GM21723 (cell line): Measurements from ENCODE around the gene GRN.
A peak's percentile ranks its signal among the peaks of the same experiment; 100 is the strongest.
"Not testable (repeated sequence)": the region's sequence is repeated elsewhere in the genome, so short reads cannot be mapped to it uniquely, and the experiment has no call there.

Experiments
- ATAC-seq: cut with Tn5 transposase; IDR thresholded peaks from one replicate; pipeline ENCODE4 v1.9.1; 2021; ENCODE audit warnings: mild to moderate bottlenecking, moderate library complexity; ENCODE audit not compliant: unreplicated experiment

The GRN gene

GRCh38 chr17:44321246-44322120 is 23.6 kb upstream of the GRN start:
- no peak for ATAC-seq

- ATAC-seq, result no peak
Measured at GRCh38 chr17:44322236-44322895, 22.7 kb upstream of the GRN start.

- no peak for ATAC-seq
Measured at GRCh38 chr17:44323359-44324091, 21.6 kb upstream of the GRN start.

- peak; percentile 4 for ATAC-seq
Measured at GRCh38 chr17:44324092-44324570, 21.0 kb upstream of the GRN start.

- ATAC-seq, result peak; percentile 63
Measured at GRCh38 chr17:44324571-44325275, 20.4 kb upstream of the GRN start, which contains the start of gene SLC25A39. Gene SLC25A39 (minus strand): TSS chr17:44324823. CDS start chr17:44323562, 1,261 bp downstream.

GRCh38 chr17:44326861-44327444 is 18.1 kb upstream of the GRN start:
- peak; percentile 39 for ATAC-seq

GRCh38 chr17:44327715-44328449 is 17.2 kb upstream of the GRN start:
- ATAC-seq, result no peak

- not testable (repeated sequence) for ATAC-seq
Measured at GRCh38 chr17:44329516-44329915, 15.6 kb upstream of the GRN start.

GRCh38 chr17:44330263-44330662 is 14.8 kb upstream of the GRN start:
- not testable (repeated sequence) for ATAC-seq

- ATAC-seq, result no peak
Measured at GRCh38 chr17:44331249-44331760, 13.8 kb upstream of the GRN start.

GRCh38 chr17:44333371-44333770 is 11.7 kb upstream of the GRN start:
- ATAC-seq, result no peak

- no peak for ATAC-seq
Measured at GRCh38 chr17:44334315-44334714, 10.8 kb upstream of the GRN start.

- no peak for ATAC-seq
Measured at GRCh38 chr17:44334727-44335126, 10.4 kb upstream of the GRN start.

- no peak for ATAC-seq
Measured at GRCh38 chr17:44335564-44335963, 9.5 kb upstream of the GRN start.

- ATAC-seq, result no peak
Measured at GRCh38 chr17:44335968-44336367, 9.1 kb upstream of the GRN start.

- no peak for ATAC-seq
Measured at GRCh38 chr17:44338702-44339101, 6.4 kb upstream of the GRN start.

GRCh38 chr17:44340553-44340952 is 4.5 kb upstream of the GRN start:
- ATAC-seq, result not testable (repeated sequence)

GRCh38 chr17:44343510-44344209 is 1.4 kb upstream of the GRN start:
- ATAC-seq, result no peak
